ENCODE results near the gene SETBP1.

The SETBP1 gene

DNA sequence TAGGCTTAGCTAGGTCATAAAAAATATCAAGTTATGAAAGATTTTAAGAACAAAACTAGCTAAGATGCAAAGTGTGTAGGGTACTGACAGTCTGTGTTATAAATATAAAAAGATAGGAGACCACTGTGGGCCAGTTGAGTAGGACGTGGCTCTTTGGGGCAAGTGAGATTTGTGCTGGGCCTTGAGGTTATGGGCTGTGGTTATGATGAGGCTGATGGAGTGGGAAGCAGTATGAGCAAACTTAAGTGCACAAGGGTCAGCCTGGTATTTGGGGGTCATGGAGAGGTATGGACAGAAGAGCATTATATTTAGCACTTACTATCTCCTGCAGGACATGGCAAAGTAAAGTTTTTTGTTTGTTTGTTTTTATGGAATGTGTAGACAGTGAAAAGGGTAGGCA is 70.1 kb downstream of the SETBP1 start:
- no peaks in the 10 kb centered on the region for H3K79me2 ChIP-seq (ENCODE audit: insufficient read depth, low read length)

DNA sequence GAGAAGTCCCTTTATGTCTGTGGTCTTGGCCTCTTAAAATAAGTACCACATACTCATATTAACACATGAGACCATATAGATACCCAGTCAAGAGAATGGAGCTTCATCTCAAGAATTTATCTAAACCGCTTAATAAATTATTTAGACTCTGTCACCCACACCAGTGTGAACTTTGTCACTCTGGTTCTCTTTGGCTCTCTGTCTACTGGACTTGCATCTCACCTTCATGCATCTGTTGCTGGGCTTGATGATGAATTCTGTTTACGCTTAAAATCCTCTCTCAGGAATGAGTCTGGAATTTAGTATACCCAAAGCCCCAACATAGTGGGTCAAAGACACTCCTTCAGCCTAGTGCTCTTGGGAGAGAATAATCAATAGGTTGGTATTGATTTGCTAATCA is 73.9 kb downstream of the SETBP1 start:
- H3K27me3 ChIP-seq (ENCODE audit: insufficient read depth, low read length), result no peaks in the 10 kb centered on the region
- H3K9ac ChIP-seq (ENCODE audit: low read length), result no peak overlapping the region
- H3K27ac ChIP-seq (ENCODE audit: low read depth, low read length, poor library complexity, severe bottlenecking), result no peak overlapping the region
- H3K36me3 ChIP-seq (ENCODE audit: insufficient read depth, low read length), result no peaks in the 10 kb centered on the region
- no peaks in the 10 kb centered on the region for H3K9me2 ChIP-seq (ENCODE audit: low read depth, low read length)
- no peak overlapping the region for H3K4me2 ChIP-seq (ENCODE audit: low read length)
- peaks cover 35% of the 10 kb centered on the region for H3K4me1 ChIP-seq (ENCODE audit: insufficient read depth, low read length, severe bottlenecking)
- no peak overlapping the region for H3K4me3 ChIP-seq (ENCODE audit: low read depth, low read length, poor library complexity, severe bottlenecking)
- no peaks in the 10 kb centered on the region for H3K9me3 ChIP-seq (ENCODE audit: low read length)
- no peak overlapping the region for H2AFZ ChIP-seq (ENCODE audit: low read length)
- H4K20me1 ChIP-seq (ENCODE audit: insufficient read depth, low read length), result no peaks in the 10 kb centered on the region
- TF ChIP-seq EZH2 (IDR thresholded peaks at IDR 0.05; ENCODE audit: borderline replicate concordance, low read length), result no peak
- no peaks in the 10 kb centered on the region for H3K79me2 ChIP-seq (ENCODE audit: insufficient read depth, low read length)
- H3F3A ChIP-seq (ENCODE audit: insufficient read depth, low read length), result peaks cover 8% of the 10 kb centered on the region; the same call in 1 of the 2 replicates

More for the DNA sequence above, 70.1 kb downstream of the SETBP1 start:
- no peaks in the 10 kb centered on the region for H3K9me2 ChIP-seq (ENCODE audit: low read depth, low read length)
- no peak overlapping the region for H3K4me2 ChIP-seq (ENCODE audit: low read length)
- H3F3A ChIP-seq (ENCODE audit: insufficient read depth, low read length), result no peaks in the 10 kb centered on the region
- H3K9me3 ChIP-seq (ENCODE audit: low read length), result no peaks in the 10 kb centered on the region
- peaks cover 17% of the 10 kb centered on the region for H3K4me1 ChIP-seq (ENCODE audit: insufficient read depth, low read length, severe bottlenecking)
- TF ChIP-seq EZH2 (IDR thresholded peaks at IDR 0.05; ENCODE audit: borderline replicate concordance, low read length), result no peak
- TF ChIP-seq, protein P1, sequence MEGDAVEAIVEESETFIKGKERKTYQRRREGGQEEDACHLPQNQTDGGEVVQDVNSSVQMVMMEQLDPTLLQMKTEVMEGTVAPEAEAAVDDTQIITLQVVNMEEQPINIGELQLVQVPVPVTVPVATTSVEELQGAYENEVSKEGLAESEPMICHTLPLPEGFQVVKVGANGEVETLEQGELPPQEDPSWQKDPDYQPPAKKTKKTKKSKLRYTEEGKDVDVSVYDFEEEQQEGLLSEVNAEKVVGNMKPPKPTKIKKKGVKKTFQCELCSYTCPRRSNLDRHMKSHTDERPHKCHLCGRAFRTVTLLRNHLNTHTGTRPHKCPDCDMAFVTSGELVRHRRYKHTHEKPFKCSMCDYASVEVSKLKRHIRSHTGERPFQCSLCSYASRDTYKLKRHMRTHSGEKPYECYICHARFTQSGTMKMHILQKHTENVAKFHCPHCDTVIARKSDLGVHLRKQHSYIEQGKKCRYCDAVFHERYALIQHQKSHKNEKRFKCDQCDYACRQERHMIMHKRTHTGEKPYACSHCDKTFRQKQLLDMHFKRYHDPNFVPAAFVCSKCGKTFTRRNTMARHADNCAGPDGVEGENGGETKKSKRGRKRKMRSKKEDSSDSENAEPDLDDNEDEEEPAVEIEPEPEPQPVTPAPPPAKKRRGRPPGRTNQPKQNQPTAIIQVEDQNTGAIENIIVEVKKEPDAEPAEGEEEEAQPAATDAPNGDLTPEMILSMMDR (IDR thresholded peaks at IDR 0.05; ENCODE audit: low read length), result no peak
- no peaks in the 10 kb centered on the region for H3K36me3 ChIP-seq (ENCODE audit: insufficient read depth, low read length)
- no peaks in the 10 kb centered on the region for H4K20me1 ChIP-seq (ENCODE audit: insufficient read depth, low read length)
- H3K27me3 ChIP-seq (ENCODE audit: insufficient read depth, low read length), result no peaks in the 10 kb centered on the region
- H3K27ac ChIP-seq (ENCODE audit: low read depth, low read length, poor library complexity, severe bottlenecking), result peak overlapping the region; percentile 31
- H2AFZ ChIP-seq (ENCODE audit: low read length), result no peak overlapping the region
- no peak overlapping the region for H3K9ac ChIP-seq (ENCODE audit: low read length)
- H3K4me3 ChIP-seq (ENCODE audit: low read depth, low read length, poor library complexity, severe bottlenecking), result no peak overlapping the region

DNA sequence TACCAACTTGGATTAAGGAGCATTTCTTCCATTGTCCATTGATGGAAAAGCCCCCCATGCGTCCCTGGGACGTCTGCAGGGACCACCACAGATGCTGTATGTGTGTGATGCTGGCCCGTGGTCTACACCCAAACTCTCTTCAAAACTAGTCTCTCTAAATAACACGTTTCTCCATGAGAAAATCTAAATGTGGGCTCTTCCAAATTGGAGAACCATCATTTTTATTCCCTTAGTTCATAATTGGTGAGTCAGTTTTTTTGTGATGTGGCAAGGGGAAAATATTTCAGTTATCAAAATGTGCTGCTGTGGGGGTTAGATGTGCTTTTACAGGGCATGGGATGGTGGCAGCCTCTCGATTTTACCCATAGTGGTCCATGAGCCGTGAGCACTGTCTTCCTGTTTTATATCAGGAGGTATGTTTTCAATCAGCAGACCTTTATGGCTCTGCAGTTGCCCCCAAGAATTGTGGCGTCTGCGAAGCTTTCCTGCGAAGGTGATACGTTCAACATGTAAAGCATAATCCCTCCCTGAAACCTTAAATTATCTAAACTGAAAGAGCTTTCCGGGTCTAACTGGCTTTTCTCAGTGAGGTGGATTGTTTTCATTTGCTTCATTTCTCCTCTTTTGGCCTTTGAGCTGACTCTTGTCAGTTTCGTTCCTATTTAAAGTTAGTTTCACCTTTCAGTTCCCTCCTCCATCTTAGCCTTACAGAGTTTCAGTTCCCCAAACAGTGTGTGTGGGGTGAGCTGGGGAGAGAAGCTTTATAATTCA is 78.4 kb downstream of the SETBP1 start:
- no peak overlapping the region for H2AFZ ChIP-seq (ENCODE audit: low read length)
- 0 out of 2 replicates have a peak, but pooled peaks cover 8% of the 10 kb centered on the region for H3K36me3 ChIP-seq (ENCODE audit: insufficient read depth, low read length)
- peak overlapping the region; percentile 74 for H3K4me2 ChIP-seq (ENCODE audit: low read length)
- no peak for TF ChIP-seq EZH2 (IDR thresholded peaks at IDR 0.05; ENCODE audit: borderline replicate concordance, low read length)
- TF ChIP-seq, protein P1 (IDR thresholded peaks at IDR 0.05; ENCODE audit: low read length), result no peak
- no peaks in the 10 kb centered on the region for H4K20me1 ChIP-seq (ENCODE audit: insufficient read depth, low read length)
- H3K9ac ChIP-seq (ENCODE audit: low read length), result peak overlapping the region; percentile 73
- H3K4me1 ChIP-seq (ENCODE audit: insufficient read depth, low read length, severe bottlenecking), result peaks cover 43% of the 10 kb centered on the region
- H3K27ac ChIP-seq (ENCODE audit: low read depth, low read length, poor library complexity, severe bottlenecking), result peak overlapping the region; percentile 100
- H3K4me3 ChIP-seq (ENCODE audit: low read depth, low read length, poor library complexity, severe bottlenecking), result peak overlapping the region; percentile 40
- H3F3A ChIP-seq (ENCODE audit: insufficient read depth, low read length), result peaks cover 17% of the 10 kb centered on the region
- H3K79me2 ChIP-seq (ENCODE audit: insufficient read depth, low read length), result no peaks in the 10 kb centered on the region
- no peaks in the 10 kb centered on the region for H3K9me3 ChIP-seq (ENCODE audit: low read length)
- H3K9me2 ChIP-seq (ENCODE audit: low read depth, low read length), result no peaks in the 10 kb centered on the region
- no peaks in the 10 kb centered on the region for H3K27me3 ChIP-seq (ENCODE audit: insufficient read depth, low read length)
